ENCODE data around the gene NIPBL. TPM values are rescaled to one million over a fixed set of nuclear protein-coding genes. Genes with fewer than 3 reads are reported as not detected.

Gene NIPBL
- total RNA-seq, 1 experiment from 2014 or later, result 45.1 TPM

DNA sequence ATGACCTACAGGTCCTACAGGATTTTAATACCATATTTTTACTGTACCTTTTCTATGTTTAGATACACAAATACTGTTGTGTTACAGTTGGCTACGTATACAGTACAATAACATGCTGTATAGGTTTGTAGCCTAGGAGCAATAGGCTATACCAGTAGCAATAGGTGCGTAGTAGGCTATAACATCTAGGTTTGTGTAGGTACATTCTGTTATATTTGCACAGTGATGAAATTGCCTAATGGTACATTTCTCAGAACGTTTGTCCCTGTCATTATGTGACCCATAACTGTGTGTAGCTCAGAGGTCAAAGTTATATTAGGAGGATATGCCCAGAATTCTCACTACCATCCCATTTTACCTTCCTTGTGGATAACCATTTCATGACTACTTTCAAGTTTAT, 59.7 kb downstream of the NIPBL start:
- no peak overlapping the region for H3K27ac ChIP-seq (ENCODE audit: low read depth, low read length)
- intact Hi-C loops (cut with micrococcal nuclease), result no loop called here
- no peak overlapping the region for H3K4me3 ChIP-seq (replicated peaks in 1 of 2; ENCODE audit: low read depth in 1 of 2, low read length in 2 of 2)
- peaks cover 4 to 6% of the 10 kb centered on the region in 2 experiments; a peak in 3 of 4 replicates for H3K4me1 ChIP-seq (ENCODE audit: control insufficient read depth in 1 of 2, insufficient read depth in 2 of 2, low read length in 2 of 2)
- ATAC-seq (no peak), DNase-seq (ENCODE audit: low read depth, low spot score) (no peak)
- H3K9ac ChIP-seq (ENCODE audit: low read length), result no peak overlapping the region
- H3K79me2 ChIP-seq (ENCODE audit: insufficient read depth, low read length), result peaks cover 99% of the 10 kb centered on the region
- RAD21 ChIA-PET (ENCODE audit: low non-redundant PET in 1 of 2, low total read pairs in 2 of 2, uncharacterized antibody in 2 of 2, unreplicated experiment in 2 of 2), result no interaction called here
- H3K4me2 ChIP-seq (ENCODE audit: low read length), result no peak overlapping the region
- BruUV-seq (replicated peaks), result no TSS peak
- 0 out of 2 replicates have a peak, but pooled peaks cover 4% of the 10 kb centered on the region for H3K9me2 ChIP-seq (ENCODE audit: insufficient read depth)
- H3K36me3 ChIP-seq (ENCODE audit: control insufficient read depth in 1 of 2, insufficient read depth in 2 of 2, low read length in 2 of 2), result no peaks in the 10 kb centered on the region
- H3K9me3 ChIP-seq (ENCODE audit: control insufficient read depth in 1 of 2, insufficient read depth in 1 of 2, low read depth in 1 of 2, low read length in 2 of 2), result no peaks in the 10 kb centered on the region
- TF ChIP-seq RAD21 (IDR thresholded peaks at IDR 0.05; ENCODE audit: low read depth) (no peak), SRF (IDR thresholded peaks at IDR 0.05; ENCODE audit: low read depth) (no peak), SP1 (IDR thresholded peaks at IDR 0.05; ENCODE audit: low read depth) (no peak)
- H4K20me1 ChIP-seq (ENCODE audit: insufficient read depth), result peaks cover 13% of the 10 kb centered on the region; the same call in 1 of the 2 replicates
- no peaks in the 10 kb centered on the region for H3K27me3 ChIP-seq (ENCODE audit: insufficient read depth, low read length)
- H2AFZ ChIP-seq (ENCODE audit: low read depth, low read length, poor library complexity, severe bottlenecking), result no peak overlapping the region
- POLR2A ChIA-PET, result no interaction called here
- CTCF ChIA-PET, result no interaction called here

DNA sequence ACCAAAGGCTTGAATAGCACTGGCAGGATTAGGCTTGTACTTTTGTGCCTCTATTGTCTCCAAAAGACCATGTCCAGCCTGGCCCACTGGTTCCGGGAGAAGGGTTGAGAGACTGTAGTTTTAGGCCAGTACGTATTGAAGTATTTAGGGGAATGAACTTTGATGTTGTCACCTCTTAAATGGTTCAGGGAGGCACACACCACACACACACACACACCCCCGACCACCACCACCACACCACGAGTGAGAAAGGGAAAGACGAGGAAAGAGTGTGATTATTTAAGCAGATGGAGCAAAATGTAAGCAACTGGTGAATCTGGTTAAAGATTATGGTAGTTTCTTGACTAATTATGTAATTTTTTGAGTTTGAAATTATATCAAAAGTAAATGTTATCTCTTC, 61.6 kb downstream of the NIPBL start:
- H3K9me2 ChIP-seq (ENCODE audit: insufficient read depth), result 0 out of 2 replicates have a peak, but pooled peaks cover 4% of the 10 kb centered on the region
- H3K9ac ChIP-seq (ENCODE audit: low read length), result no peak overlapping the region
- no peaks in the 10 kb centered on the region for H3K9me3 ChIP-seq (ENCODE audit: control insufficient read depth in 1 of 2, insufficient read depth in 1 of 2, low read depth in 1 of 2, low read length in 2 of 2)
- no peaks in the 10 kb centered on the region for H3K27me3 ChIP-seq (ENCODE audit: insufficient read depth, low read length)
- TF ChIP-seq ZFX (IDR thresholded peaks at IDR 0.05) (no peak), CBX3 (IDR thresholded peaks at IDR 0.05; ENCODE audit: low read depth) (no peak), EZH2 (IDR thresholded peaks at IDR 0.05) (no peak), FOSL1 (IDR thresholded peaks at IDR 0.05; ENCODE audit: low read depth) (no peak), RAD21 (IDR thresholded peaks at IDR 0.05; ENCODE audit: low read depth) (no peak), YY1 (IDR thresholded peaks at IDR 0.05; ENCODE audit: extremely low read depth, insufficient replicate concordance, low read depth, low read length) (no peak), SIN3A (IDR thresholded peaks at IDR 0.05; ENCODE audit: low read depth) (no peak), ELF1 (IDR thresholded peaks at IDR 0.05; ENCODE audit: borderline replicate concordance, low read depth) (no peak), SP1 (IDR thresholded peaks at IDR 0.05; ENCODE audit: low read depth) (no peak), POLR2A (IDR thresholded peaks at IDR 0.05; ENCODE audit: borderline replicate concordance, extremely low read depth, insufficient read depth, insufficient read length) (no peak), EZH2phosphoT487 (IDR thresholded peaks at IDR 0.05; ENCODE audit: borderline replicate concordance) (no peak)
- TF ChIP-seq, protein P1, sequence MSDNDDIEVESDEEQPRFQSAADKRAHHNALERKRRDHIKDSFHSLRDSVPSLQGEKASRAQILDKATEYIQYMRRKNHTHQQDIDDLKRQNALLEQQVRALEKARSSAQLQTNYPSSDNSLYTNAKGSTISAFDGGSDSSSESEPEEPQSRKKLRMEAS (IDR thresholded peaks at IDR 0.05), result no peak
- TF ChIP-seq, protein P2, sequence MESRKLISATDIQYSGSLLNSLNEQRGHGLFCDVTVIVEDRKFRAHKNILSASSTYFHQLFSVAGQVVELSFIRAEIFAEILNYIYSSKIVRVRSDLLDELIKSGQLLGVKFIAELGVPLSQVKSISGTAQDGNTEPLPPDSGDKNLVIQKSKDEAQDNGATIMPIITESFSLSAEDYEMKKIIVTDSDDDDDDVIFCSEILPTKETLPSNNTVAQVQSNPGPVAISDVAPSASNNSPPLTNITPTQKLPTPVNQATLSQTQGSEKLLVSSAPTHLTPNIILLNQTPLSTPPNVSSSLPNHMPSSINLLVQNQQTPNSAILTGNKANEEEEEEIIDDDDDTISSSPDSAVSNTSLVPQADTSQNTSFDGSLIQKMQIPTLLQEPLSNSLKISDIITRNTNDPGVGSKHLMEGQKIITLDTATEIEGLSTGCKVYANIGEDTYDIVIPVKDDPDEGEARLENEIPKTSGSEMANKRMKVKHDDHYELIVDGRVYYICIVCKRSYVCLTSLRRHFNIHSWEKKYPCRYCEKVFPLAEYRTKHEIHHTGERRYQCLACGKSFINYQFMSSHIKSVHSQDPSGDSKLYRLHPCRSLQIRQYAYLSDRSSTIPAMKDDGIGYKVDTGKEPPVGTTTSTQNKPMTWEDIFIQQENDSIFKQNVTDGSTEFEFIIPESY (IDR thresholded peaks at IDR 0.05; ENCODE audit: extremely low read depth, insufficient replicate concordance, low read length), result no peak
- H3K79me2 ChIP-seq (ENCODE audit: insufficient read depth, low read length), result peaks cover 88% of the 10 kb centered on the region
- H3K27ac ChIP-seq (ENCODE audit: low read depth, low read length), result no peak overlapping the region
- no peak for DNase-seq (ENCODE audit: low read depth, low spot score)
- POLR2A ChIA-PET, result no interaction called here
- CTCF ChIA-PET, result no interaction called here
- ATAC-seq, result no peak
- RAD21 ChIA-PET (ENCODE audit: low non-redundant PET in 1 of 2, low total read pairs in 2 of 2, uncharacterized antibody in 2 of 2, unreplicated experiment in 2 of 2), result no interaction called here
- peaks cover 4 to 6% of the 10 kb centered on the region in 2 experiments; a peak in 3 of 4 replicates for H3K4me1 ChIP-seq (ENCODE audit: control insufficient read depth in 1 of 2, insufficient read depth in 2 of 2, low read length in 2 of 2)
- no TSS peak for BruUV-seq (replicated peaks)
- no peak overlapping the region for H2AFZ ChIP-seq (ENCODE audit: low read depth, low read length, poor library complexity, severe bottlenecking)
- peaks cover 13% of the 10 kb centered on the region; the same call in 1 of the 2 replicates for H4K20me1 ChIP-seq (ENCODE audit: insufficient read depth)
- no peak overlapping the region for H3K4me2 ChIP-seq (ENCODE audit: low read length)
- no peak overlapping the region for H3K4me3 ChIP-seq (replicated peaks in 1 of 2; ENCODE audit: low read depth in 1 of 2, low read length in 2 of 2)
- intact Hi-C loops (cut with micrococcal nuclease), result no loop called here
- no peaks in the 10 kb centered on the region for H3K36me3 ChIP-seq (ENCODE audit: control insufficient read depth in 1 of 2, insufficient read depth in 2 of 2, low read length in 2 of 2)
